ENCODE data around the gene KRTAP4-9.
"Not testable (repeated sequence)": the region's sequence is repeated elsewhere in the genome, so short reads cannot be mapped to it uniquely, and the experiment has no call there.

Gene KRTAP4-9

GRCh38 chr17:41107941-41108450, 2.8 kb downstream of the KRTAP4-9 start:
- TF ChIP-seq MYC (IDR thresholded peaks at IDR 0.05; ENCODE audit: low read depth, low read length) (no peak), MAX (IDR thresholded peaks at IDR 0.05; ENCODE audit: low read depth, low read length) (no peak), POLR2A (IDR thresholded peaks at IDR 0.05; ENCODE audit: extremely low read depth, insufficient read length) (no peak), CTCF (IDR thresholded peaks at IDR 0.05; ENCODE audit: low read depth, low read length) (no peak)
- H3K4me3 ChIP-seq (ENCODE audit: low read depth, low read length), result no peak overlapping the region
- DNase-seq (ENCODE audit: low read depth), result no peak

GRCh38 chr17:41108728-41109386, 3.7 kb downstream of the KRTAP4-9 start:
- not testable (repeated sequence) for H3K4me3 ChIP-seq (ENCODE audit: low read depth, low read length); DNase-seq (ENCODE audit: low read depth)

GRCh38 chr17:41111151-41111885, 6.1 kb downstream of the KRTAP4-9 start:
- DNase-seq (ENCODE audit: low read depth), result no peak
- no peak for TF ChIP-seq MAX (IDR thresholded peaks at IDR 0.05; ENCODE audit: low read depth, low read length)
- TF ChIP-seq CTCF (IDR thresholded peaks at IDR 0.05; ENCODE audit: low read depth, low read length), result no peak
- no peak for TF ChIP-seq POLR2A (IDR thresholded peaks at IDR 0.05; ENCODE audit: extremely low read depth, insufficient read length)
- no peak overlapping the region for H3K4me3 ChIP-seq (ENCODE audit: low read depth, low read length)

- no peak overlapping the region for H3K4me3 ChIP-seq (ENCODE audit: low read depth, low read length)
Observed at GRCh38 chr17:41116297-41116696, 11.1 kb downstream of the KRTAP4-9 start.

GRCh38 chr17:41117846-41118386, 12.7 kb downstream of the KRTAP4-9 start, which contains the start of gene KRTAP4-11:
Gene KRTAP4-11 (minus strand): TSS chr17:41118373. CDS start chr17:41118315, 58 bp downstream.
- not testable (repeated sequence) for H3K4me3 ChIP-seq (ENCODE audit: low read depth, low read length); DNase-seq (ENCODE audit: low read depth)

More at GRCh38 chr17:41116297-41116696, 11.1 kb downstream of the KRTAP4-9 start:
- TF ChIP-seq POLR2A (IDR thresholded peaks at IDR 0.05; ENCODE audit: extremely low read depth, insufficient read length) (no peak), MYC (IDR thresholded peaks at IDR 0.05; ENCODE audit: low read depth, low read length) (no peak), CTCF (IDR thresholded peaks at IDR 0.05; ENCODE audit: low read depth, low read length) (no peak), MAX (IDR thresholded peaks at IDR 0.05; ENCODE audit: low read depth, low read length) (no peak)
- DNase-seq (ENCODE audit: low read depth), result no peak

GRCh38 chr17:41118721-41119120, 13.5 kb downstream of the KRTAP4-9 start:
- no peak for DNase-seq (ENCODE audit: low read depth)
- TF ChIP-seq MYC (IDR thresholded peaks at IDR 0.05; ENCODE audit: low read depth, low read length), result no peak
- no peak for TF ChIP-seq POLR2A (IDR thresholded peaks at IDR 0.05; ENCODE audit: extremely low read depth, insufficient read length)
- TF ChIP-seq MAX (IDR thresholded peaks at IDR 0.05; ENCODE audit: low read depth, low read length), result no peak
- TF ChIP-seq CTCF (IDR thresholded peaks at IDR 0.05; ENCODE audit: low read depth, low read length), result no peak
- no peak overlapping the region for H3K4me3 ChIP-seq (ENCODE audit: low read depth, low read length)

GRCh38 chr17:41119696-41120690, 14.8 kb downstream of the KRTAP4-9 start:
- H3K4me3 ChIP-seq (ENCODE audit: low read depth, low read length), result not testable (repeated sequence)
- peak; percentile 10 for DNase-seq (ENCODE audit: low read depth)

All from NB4 (cell line).